Measurements from ENCODE around the gene ADAMTS13. TPM values are rescaled to one million over a fixed set of nuclear protein-coding genes. Genes with fewer than 3 reads are reported as not detected.

Gene ADAMTS13
- total and polyA plus RNA-seq, 8 donors = 1.2 to 11.1 (median 7.5) TPM

GRCh38 chr9:133417541-133418461, 4.4 kb upstream of the ADAMTS13 start, which contains the start of gene REXO4:
Gene REXO4, minus strand, starts transcription at chr9:133418010. Its CDS starts 166 bp downstream, at chr9:133417844.
- Histone ChIP-seq H3K27ac (peak within 1 kb of the TSS; percentile 77 to 80), H3K4me3 (peak within 1 kb of the TSS; percentile 76 to 85), H3K27me3 (no peaks in the 10 kb centered on the region), H3K36me3 (peaks cover 0 to 27% of the 10 kb centered on the region in 2 donors), H3K4me1 (peaks cover 7 to 31% of the 10 kb centered on the region in 2 donors), H3K9me3 (no peaks in the 10 kb centered on the region)
- peak; percentile 96 for ATAC-seq
- TF ChIP-seq CTCF (IDR thresholded peaks at IDR 0.05) = no peak
- intact Hi-C loops (cut with DNase I) = no loop called here
- peak; percentile 80 to 93 (median 86) for DNase-seq

GRCh38 chr9:133419005-133419404, 3.2 kb upstream of the ADAMTS13 start:
- intact Hi-C loops (cut with DNase I) = no loop called here
- Histone ChIP-seq H3K27ac (no peak overlapping the region), H3K36me3 (peaks cover 0 to 15% of the 10 kb centered on the region in 2 donors), H3K4me1 (peaks cover 7 to 31% of the 10 kb centered on the region in 2 donors), H3K4me3 (peak overlapping the region in 1 of 2 donors; percentile 85), H3K27me3 (no peaks in the 10 kb centered on the region), H3K9me3 (no peaks in the 10 kb centered on the region)
- ATAC-seq (no peak), DNase-seq (no peak)
- TF ChIP-seq CTCF (IDR thresholded peaks at IDR 0.05) = no peak

GRCh38 chr9:133420392-133420827, 1.8 kb upstream of the ADAMTS13 start:
- Histone ChIP-seq H3K27me3 (no peaks in the 10 kb centered on the region), H3K4me3 (no peak overlapping the region), H3K27ac (no peak overlapping the region), H3K4me1 (peaks cover 7 to 29% of the 10 kb centered on the region in 2 donors), H3K36me3 (peaks cover 0 to 1% of the 10 kb centered on the region in 2 donors), H3K9me3 (no peaks in the 10 kb centered on the region)
- no peak for ATAC-seq
- DNase-seq = no peak
- no peak for TF ChIP-seq CTCF (IDR thresholded peaks at IDR 0.05)
- intact Hi-C loops (cut with DNase I) = no loop called here

GRCh38 chr9:133423216-133423615, 1.0 kb downstream of the ADAMTS13 start:
- H3K27ac ChIP-seq = no peak overlapping the region
- H3K27me3 ChIP-seq = peaks cover 10 to 27% of the 10 kb centered on the region in 2 donors
- intact Hi-C loops (cut with DNase I) = no loop called here
- TF ChIP-seq CTCF (IDR thresholded peaks at IDR 0.05) = no peak
- no peaks in the 10 kb centered on the region for H3K9me3 ChIP-seq
- no peak for ATAC-seq
- H3K4me1 ChIP-seq = peaks cover 0 to 12% of the 10 kb centered on the region in 2 donors
- DNase-seq = no peak
- no peaks in the 10 kb centered on the region for H3K36me3 ChIP-seq
- no peak overlapping the region for H3K4me3 ChIP-seq

GRCh38 chr9:133424187-133424586, 2.0 kb downstream of the ADAMTS13 start:
- Histone ChIP-seq H3K36me3 (no peaks in the 10 kb centered on the region), H3K4me3 (no peak overlapping the region), H3K27ac (no peak overlapping the region), H3K9me3 (no peaks in the 10 kb centered on the region), H3K27me3 (peaks cover 14 to 37% of the 10 kb centered on the region in 2 donors), H3K4me1 (peaks cover 0 to 9% of the 10 kb centered on the region in 2 donors)
- intact Hi-C loops (cut with DNase I) = no loop called here
- no peak for ATAC-seq
- no peak for DNase-seq
- TF ChIP-seq CTCF (IDR thresholded peaks at IDR 0.05) = no peak
